Measurements from ENCODE around the gene PSMD3.

PSMD3 gene

DNA sequence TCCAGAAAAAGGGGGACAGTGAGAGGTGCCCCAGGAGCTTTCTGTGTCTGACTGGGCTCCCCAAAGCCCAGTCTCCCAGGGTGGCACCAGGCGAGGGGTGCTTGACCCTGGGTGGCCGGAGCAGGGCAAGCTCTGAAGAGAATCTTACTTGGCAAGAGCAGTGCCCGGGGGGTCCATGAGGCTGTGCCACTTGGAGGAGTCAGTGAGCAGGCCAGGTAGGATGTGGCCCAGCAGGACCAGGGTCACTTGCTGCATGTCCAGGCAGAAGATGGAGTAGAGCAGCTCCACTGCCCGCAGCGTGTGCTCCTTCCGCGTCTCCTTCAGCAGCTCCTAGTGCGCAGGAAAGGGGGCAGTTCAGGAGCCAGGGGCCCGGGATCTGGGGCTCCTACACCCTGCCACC, 41.9 kb downstream of the PSMD3 start:
- Mint-ChIP-seq H3K9me3 (no peaks in the 10 kb centered on the region), H3K27ac (ENCODE audit: low read depth) (no peak overlapping the region), H3K4me3 (no peak overlapping the region), H3K27me3 (no peaks in the 10 kb centered on the region), H3K4me1 (peaks cover 20% of the 10 kb centered on the region), H3K36me3 (ENCODE audit: insufficient read depth) (peaks cover 22% of the 10 kb centered on the region)
- DNase-seq (ENCODE audit: low spot score in 2 of 2) (no peak), ATAC-seq (replicated peaks; ENCODE audit: extremely low read depth, poor library complexity, severe bottlenecking) (no peak)

DNA sequence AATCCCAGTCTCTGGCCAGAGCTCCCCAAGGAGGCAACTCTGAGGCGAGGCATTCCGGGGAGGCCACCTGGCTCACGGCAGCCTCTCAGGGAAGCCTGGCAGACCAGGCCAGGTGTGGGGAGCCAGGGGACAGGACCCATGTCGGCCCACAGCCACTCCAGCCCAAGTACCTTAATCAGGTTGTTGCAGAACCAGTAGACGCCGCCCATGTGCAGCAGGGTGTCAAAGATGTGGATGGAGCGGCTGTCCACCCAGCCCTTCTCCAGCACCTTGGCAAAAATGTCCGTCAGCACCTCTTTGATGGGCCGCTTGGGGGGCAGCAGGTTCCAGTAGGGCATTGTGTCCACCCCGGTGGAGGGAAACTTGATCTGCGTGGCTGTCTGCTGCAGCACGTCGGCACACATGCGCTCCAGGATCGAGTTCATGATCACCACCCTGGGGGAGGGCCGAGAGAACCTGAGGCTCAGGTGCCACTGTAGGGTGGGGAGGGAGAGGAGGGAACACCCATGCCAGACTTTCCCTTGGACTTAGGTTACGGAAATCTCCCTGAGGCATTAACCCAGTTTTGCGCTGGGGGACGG, 42.4 kb downstream of the PSMD3 start:
- Mint-ChIP-seq H3K4me1 (peaks cover 20% of the 10 kb centered on the region), H3K9me3 (no peaks in the 10 kb centered on the region), H3K4me3 (no peak overlapping the region), H3K27me3 (no peaks in the 10 kb centered on the region), H3K36me3 (ENCODE audit: insufficient read depth) (peaks cover 22% of the 10 kb centered on the region), H3K27ac (ENCODE audit: low read depth) (no peak overlapping the region)
- DNase-seq (ENCODE audit: low spot score in 2 of 2) (no peak), ATAC-seq (replicated peaks; ENCODE audit: extremely low read depth, poor library complexity, severe bottlenecking) (no peak)

DNA sequence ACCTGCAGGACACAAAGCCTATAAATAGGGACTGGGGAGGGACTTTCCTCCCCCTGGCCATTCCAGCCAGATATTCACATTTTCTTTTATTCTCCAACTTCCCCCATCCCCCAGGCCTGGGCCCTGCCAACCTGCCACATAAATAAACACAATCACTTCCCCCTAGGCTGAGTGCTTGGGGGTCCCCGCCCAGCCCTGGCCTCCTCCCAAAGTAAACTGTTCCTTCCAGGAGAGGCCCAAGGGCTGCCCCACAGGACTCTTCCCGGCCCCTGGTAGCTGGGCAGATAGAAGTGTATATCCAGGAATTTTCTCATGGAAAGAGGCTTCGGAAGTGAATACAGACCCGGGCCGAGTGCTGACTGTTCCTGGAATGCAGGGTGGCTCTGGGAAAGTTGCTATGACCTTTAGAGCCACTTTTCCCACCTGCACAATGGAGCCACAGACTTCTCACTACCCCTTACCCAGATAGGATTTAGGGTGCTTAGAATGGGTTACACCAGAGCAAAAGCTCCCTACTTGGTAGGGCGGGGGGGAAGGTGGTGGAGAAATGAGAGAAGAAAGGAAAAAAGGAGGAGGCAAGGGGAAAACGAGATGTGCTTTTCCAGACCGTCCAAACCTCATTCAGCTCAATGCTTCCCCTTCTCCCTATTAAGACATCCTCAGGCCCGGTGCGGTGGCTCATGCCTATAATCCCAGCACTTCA, 43.1 kb downstream of the PSMD3 start:
- Mint-ChIP-seq H3K4me1 (peaks cover 20% of the 10 kb centered on the region), H3K4me3 (no peak overlapping the region), H3K9me3 (no peaks in the 10 kb centered on the region), H3K27me3 (no peaks in the 10 kb centered on the region), H3K27ac (ENCODE audit: low read depth) (no peak overlapping the region), H3K36me3 (ENCODE audit: insufficient read depth) (peaks cover 25% of the 10 kb centered on the region)
- ATAC-seq (replicated peaks; ENCODE audit: extremely low read depth, poor library complexity, severe bottlenecking) (no peak), DNase-seq (ENCODE audit: low spot score in 2 of 2) (no peak)

DNA sequence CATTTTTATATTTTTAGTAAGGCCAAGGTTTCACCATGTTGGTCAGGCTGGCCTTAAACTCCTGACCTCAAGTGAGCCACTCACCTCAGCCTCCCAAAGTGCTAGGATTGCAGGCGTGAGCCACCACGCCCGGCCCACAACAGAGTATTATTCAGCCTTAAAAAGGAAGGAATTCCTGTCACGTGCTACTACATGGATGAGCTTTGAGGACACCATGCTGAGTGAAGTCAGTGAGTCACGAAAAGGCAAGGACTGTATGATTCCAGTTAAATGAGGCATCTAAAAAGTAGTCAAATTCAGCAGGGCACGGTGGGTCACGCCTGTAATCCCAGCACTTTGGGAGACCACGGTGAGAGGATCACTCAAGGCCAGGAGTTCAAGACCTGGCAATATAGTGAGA, 44.3 kb downstream of the PSMD3 start:
- no peak for DNase-seq (ENCODE audit: low spot score in 2 of 2)
- H3K9me3 Mint-ChIP-seq: no peaks in the 10 kb centered on the region
- peaks cover 20% of the 10 kb centered on the region for H3K4me1 Mint-ChIP-seq
- ATAC-seq (replicated peaks; ENCODE audit: extremely low read depth, poor library complexity, severe bottlenecking): no peak
- peaks cover 25% of the 10 kb centered on the region for H3K36me3 Mint-ChIP-seq (ENCODE audit: insufficient read depth)
- no peak overlapping the region for H3K4me3 Mint-ChIP-seq
- no peaks in the 10 kb centered on the region for H3K27me3 Mint-ChIP-seq
- H3K27ac Mint-ChIP-seq (ENCODE audit: low read depth): no peak overlapping the region

DNA sequence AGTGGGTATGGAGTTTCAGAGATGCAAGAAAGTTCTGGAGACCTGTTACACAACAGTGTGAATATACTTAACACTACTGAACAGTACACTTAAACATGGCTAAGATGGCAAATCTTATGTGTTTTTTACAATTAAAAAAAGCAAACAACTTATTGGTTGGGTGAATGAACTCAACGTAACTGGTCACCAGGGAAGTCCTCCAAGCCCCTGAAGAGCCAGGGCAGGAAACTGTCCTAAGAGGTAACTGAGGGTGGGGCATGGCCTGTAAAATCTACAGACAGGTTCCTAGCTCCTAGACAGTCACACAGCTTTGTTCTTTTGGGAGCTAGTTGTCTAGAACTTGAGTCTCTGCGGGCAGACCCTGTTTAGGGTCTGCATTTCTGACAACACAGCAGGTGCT, 45.0 kb downstream of the PSMD3 start:
- no peak for ATAC-seq (replicated peaks; ENCODE audit: extremely low read depth, poor library complexity, severe bottlenecking)
- Mint-ChIP-seq H3K27me3 (no peaks in the 10 kb centered on the region), H3K4me1 (peaks cover 20% of the 10 kb centered on the region), H3K9me3 (no peaks in the 10 kb centered on the region), H3K36me3 (ENCODE audit: insufficient read depth) (peaks cover 24% of the 10 kb centered on the region), H3K4me3 (no peak overlapping the region), H3K27ac (ENCODE audit: low read depth) (peak overlapping the region; percentile 12)
- no peak for DNase-seq (ENCODE audit: low spot score in 2 of 2)

DNA sequence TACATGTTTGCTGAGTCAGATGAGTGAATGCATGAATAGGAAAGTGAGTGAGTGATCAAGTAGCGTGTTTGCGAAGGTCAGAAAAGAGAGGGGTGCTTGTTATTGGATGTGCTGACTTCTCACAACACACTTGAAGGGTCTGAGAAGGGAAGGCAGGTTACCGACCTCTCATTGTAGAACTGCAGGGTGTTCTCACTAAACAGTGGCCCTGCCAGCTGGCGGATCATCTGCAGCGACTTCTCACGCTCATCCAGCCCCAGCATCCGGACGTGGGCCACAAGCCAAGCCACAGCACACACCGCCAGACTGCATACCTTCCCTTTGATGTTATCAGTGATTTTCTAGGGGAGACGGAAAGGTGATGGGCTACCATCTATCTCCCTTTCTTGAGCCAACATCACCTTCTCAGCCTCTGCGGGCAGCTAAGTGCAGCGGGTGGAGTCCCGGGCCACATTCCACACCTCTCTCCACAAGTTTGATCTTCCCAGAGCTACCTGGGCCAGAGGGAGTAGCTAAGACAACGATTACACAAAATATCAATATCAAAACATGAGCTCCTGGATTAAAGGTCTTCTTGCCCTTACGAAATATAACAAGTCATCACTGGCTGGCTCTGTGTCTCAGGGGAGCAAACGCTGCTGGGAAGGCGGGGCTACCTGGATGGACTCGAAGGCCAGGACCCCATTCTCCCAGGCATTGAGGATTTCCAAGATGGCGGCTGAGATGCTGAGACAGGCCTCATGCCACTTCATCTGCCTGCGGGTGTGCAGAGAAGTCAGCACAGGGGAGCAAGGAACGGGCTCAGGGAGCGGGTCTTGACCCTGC, 45.6 kb downstream of the PSMD3 start:
- H3K9me3 Mint-ChIP-seq: no peaks in the 10 kb centered on the region
- H3K36me3 Mint-ChIP-seq (ENCODE audit: insufficient read depth): peaks cover 20% of the 10 kb centered on the region
- H3K27me3 Mint-ChIP-seq: no peaks in the 10 kb centered on the region
- peak overlapping the region; percentile 12 for H3K27ac Mint-ChIP-seq (ENCODE audit: low read depth)
- DNase-seq (ENCODE audit: low spot score in 2 of 2) (no peak), ATAC-seq (replicated peaks; ENCODE audit: extremely low read depth, poor library complexity, severe bottlenecking) (no peak)
- H3K4me3 Mint-ChIP-seq: no peak overlapping the region
- peaks cover 20% of the 10 kb centered on the region for H3K4me1 Mint-ChIP-seq

DNA sequence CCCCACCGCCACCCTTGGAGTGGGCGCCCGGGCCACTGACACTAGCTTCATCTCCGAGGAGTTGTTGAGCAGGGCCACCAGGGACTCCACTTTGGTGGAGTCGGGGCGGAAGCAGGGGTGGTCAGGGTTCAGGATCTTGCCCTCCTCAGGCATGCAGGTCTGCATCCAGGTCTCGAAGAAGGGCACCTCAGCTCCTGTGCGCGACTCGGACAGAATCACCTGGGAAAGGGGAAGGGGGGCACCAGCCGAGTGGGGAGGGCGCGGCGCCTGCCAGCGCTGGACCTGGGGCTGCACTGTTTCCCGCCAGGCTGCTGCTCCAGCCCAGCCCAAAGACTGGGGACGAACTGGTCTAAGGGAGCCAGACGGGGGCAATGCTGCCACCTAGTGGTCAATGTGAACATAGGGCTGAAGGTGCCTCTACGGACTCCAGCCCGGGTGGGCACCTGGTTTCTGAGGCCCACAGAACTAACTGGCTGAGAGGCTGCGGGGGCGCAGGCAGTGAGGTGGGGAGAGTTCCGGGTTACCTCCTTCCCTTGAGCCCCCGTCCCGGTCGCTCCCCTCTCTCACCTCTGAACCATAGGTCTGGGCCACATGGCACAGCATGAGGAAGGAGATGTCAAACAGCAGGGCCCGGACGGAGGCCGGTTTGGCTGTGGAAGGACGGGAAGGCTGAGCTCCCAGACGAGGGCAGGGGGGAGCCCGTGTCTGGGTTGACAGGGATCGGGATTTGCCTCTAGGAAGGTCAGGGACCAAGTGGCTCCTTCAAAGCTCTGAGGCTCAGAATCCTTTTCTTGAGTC, 46.4 kb downstream of the PSMD3 start:
- Mint-ChIP-seq H3K27me3 (no peaks in the 10 kb centered on the region), H3K9me3 (no peaks in the 10 kb centered on the region), H3K36me3 (ENCODE audit: insufficient read depth) (peaks cover 22% of the 10 kb centered on the region), H3K4me3 (no peak overlapping the region), H3K27ac (ENCODE audit: low read depth) (no peak overlapping the region), H3K4me1 (peaks cover 20% of the 10 kb centered on the region)
- peak; percentile 88 for ATAC-seq (replicated peaks; ENCODE audit: extremely low read depth, poor library complexity, severe bottlenecking)
- peak; percentile 57 to 64 for DNase-seq (ENCODE audit: low spot score in 2 of 2)

DNA sequence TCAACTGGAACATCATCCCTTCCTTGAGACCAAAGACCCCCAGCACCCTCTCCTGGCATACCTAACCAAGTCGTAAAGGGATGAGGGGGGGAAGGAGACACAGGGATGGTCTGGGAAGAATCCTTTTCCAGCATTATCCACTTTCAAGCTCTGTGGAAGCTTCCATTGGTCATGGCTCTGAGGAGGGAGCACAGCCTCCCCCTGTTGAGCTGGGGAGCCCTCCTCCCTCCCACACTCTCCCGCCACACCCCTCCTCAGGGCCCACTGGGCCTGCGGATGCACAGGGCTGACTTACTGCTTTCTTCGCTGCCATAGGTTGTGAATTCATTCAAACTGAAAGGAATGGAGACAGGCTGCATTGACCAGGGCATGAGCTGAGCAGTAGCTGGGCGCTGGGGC, 47.0 kb downstream of the PSMD3 start:
- Mint-ChIP-seq H3K9me3 (no peaks in the 10 kb centered on the region), H3K27me3 (no peaks in the 10 kb centered on the region), H3K4me1 (peaks cover 20% of the 10 kb centered on the region), H3K27ac (ENCODE audit: low read depth) (no peak overlapping the region), H3K36me3 (ENCODE audit: insufficient read depth) (peaks cover 23% of the 10 kb centered on the region), H3K4me3 (no peak overlapping the region)
- no peak for ATAC-seq (replicated peaks; ENCODE audit: extremely low read depth, poor library complexity, severe bottlenecking)
- DNase-seq (ENCODE audit: low spot score in 2 of 2): no peak

DNA sequence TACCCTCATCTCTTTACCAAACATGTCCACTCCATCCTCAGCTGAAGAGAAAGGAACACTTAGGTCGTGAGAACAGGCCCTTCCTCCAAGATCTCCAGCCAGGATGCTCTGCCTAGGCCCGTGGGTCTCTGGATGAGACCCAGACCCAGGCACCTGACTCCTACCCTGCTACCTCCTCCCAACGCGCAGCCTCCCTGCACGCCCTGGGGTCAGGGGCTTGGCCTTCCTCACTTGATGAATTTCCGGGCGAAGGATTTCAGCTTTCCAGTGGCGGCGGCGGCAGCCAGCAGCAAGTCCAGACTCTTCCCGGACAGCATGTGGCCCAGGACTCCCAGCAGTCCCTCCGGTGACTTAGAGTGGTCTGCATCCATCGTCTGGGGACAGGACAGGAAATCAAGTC, 48.0 kb downstream of the PSMD3 start:
- Mint-ChIP-seq H3K36me3 (ENCODE audit: insufficient read depth) (peaks cover 23% of the 10 kb centered on the region), H3K27me3 (no peaks in the 10 kb centered on the region), H3K27ac (ENCODE audit: low read depth) (peak overlapping the region; percentile 46), H3K4me1 (peaks cover 20% of the 10 kb centered on the region), H3K9me3 (no peaks in the 10 kb centered on the region), H3K4me3 (no peak overlapping the region)
- ATAC-seq (replicated peaks; ENCODE audit: extremely low read depth, poor library complexity, severe bottlenecking) (no peak), DNase-seq (ENCODE audit: low spot score in 2 of 2) (no peak)

DNA sequence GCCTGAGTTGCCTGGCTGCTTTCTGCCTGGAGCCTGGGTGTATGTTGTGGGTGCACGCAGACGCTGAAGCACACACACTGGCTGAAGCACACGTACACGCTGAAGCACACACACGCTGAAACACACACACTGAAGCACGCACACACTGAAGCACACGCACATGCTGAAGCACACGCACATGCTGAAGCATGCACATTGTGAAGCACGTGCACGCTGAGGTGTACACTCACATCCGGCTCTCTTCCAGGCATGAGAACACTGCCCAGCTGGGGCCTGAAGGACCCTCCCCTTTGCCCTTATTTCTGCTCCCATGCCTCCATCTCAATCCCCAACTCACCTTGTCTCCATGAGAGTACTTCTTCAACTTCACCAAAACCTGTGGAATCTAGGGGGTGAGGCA, 51.1 kb downstream of the PSMD3 start:
- Mint-ChIP-seq H3K27ac (ENCODE audit: low read depth) (no peak overlapping the region), H3K4me3 (no peak overlapping the region), H3K9me3 (no peaks in the 10 kb centered on the region), H3K4me1 (peaks cover 5% of the 10 kb centered on the region), H3K27me3 (no peaks in the 10 kb centered on the region), H3K36me3 (ENCODE audit: insufficient read depth) (peaks cover 21% of the 10 kb centered on the region)
- DNase-seq (ENCODE audit: low spot score in 2 of 2) (no peak), ATAC-seq (replicated peaks; ENCODE audit: extremely low read depth, poor library complexity, severe bottlenecking) (no peak)

DNA sequence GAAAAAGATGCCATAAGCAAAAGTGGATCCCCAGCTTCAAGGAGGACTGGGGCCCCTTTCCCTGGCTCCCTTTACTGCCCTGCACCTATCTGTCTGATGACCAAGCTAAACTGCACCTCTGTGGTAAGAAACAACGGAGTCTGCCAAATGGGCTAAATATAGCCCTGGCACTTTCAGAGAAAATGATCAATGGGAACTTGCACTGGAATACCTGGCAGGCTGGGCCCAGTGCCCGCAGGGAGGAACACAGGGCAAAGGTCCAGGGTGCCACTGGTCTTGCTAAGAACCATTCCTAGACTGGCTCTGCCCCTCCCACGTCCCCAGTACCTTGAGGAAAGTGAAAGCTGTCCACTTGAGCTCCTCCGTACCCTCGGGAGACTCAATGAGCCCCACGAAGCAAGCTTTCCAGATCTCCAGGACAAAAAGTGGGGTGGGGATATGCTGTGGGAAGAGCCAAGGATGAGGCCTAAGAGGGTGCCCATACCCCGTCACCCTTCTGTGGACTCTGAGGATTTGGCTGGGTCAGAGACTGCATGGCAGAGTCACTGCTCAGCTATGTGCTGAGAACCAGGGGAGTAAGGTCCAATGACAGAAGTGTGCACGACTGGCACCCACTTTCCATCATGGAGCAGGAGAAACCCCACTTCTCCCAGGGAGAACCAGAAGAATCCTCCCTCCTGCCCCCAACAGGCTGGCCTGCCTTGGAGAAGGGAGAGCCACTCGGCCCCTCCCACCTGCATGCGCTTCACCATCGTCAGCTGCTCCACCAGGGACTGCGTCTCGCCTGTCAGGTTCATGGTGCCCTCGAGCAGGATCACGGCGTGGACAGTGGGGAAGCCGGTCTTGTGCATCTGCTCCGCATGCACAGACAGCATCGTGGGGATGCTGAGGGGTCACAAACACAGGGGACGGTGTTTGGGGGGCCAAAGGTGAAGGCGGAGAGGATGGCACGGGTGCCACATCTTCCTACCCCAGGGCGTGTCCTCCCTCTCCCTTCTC, 52.0 kb downstream of the PSMD3 start:
- no peak for DNase-seq (ENCODE audit: low spot score in 2 of 2)
- no peak overlapping the region for H3K27ac Mint-ChIP-seq (ENCODE audit: low read depth)
- no peaks in the 10 kb centered on the region for H3K9me3 Mint-ChIP-seq
- H3K27me3 Mint-ChIP-seq: no peaks in the 10 kb centered on the region
- peaks cover 18% of the 10 kb centered on the region for H3K36me3 Mint-ChIP-seq (ENCODE audit: insufficient read depth)
- H3K4me3 Mint-ChIP-seq: no peak overlapping the region
- no peak for ATAC-seq (replicated peaks; ENCODE audit: extremely low read depth, poor library complexity, severe bottlenecking)
- no peaks in the 10 kb centered on the region for H3K4me1 Mint-ChIP-seq

Measured in central memory CD8-positive, alpha-beta T cell (primary cell).